GM18870 (cell line): ENCODE measurements around the gene CIB4.

Source experiments
- ATAC-seq: cut with Tn5 transposase; IDR thresholded peaks from one replicate; pipeline ENCODE4 v1.9.1; 2021; ENCODE audit warnings: moderate library complexity; ENCODE audit not compliant: unreplicated experiment

Gene CIB4

GRCh38 chr2:26609205-26609631 is 31.9 kb downstream of the CIB4 start:
- ATAC-seq: no peak

- ATAC-seq: no peak
These were observed 32.6 kb downstream of the CIB4 start for GRCh38 chr2:26608557-26608956.

GRCh38 chr2:26607698-26608097 is 33.5 kb downstream of the CIB4 start:
- ATAC-seq: no peak

- ATAC-seq: no peak
These were observed 34.3 kb downstream of the CIB4 start for GRCh38 chr2:26606847-26607190.

GRCh38 chr2:26605999-26606846 is 34.9 kb downstream of the CIB4 start:
- ATAC-seq: no peak

GRCh38 chr2:26605195-26605998 is 35.8 kb downstream of the CIB4 start:
- ATAC-seq: no peak

GRCh38 chr2:26602575-26602974 is 38.6 kb downstream of the CIB4 start:
- no peak for ATAC-seq

- ATAC-seq: no peak
These were observed 41.8 kb downstream of the CIB4 start for GRCh38 chr2:26599387-26599786.

- ATAC-seq: no peak
These were observed 42.2 kb downstream of the CIB4 start for GRCh38 chr2:26598996-26599373.

GRCh38 chr2:26598336-26598995 is 42.7 kb downstream of the CIB4 start:
- ATAC-seq: no peak

- no peak for ATAC-seq
These were observed 44.0 kb downstream of the CIB4 start for GRCh38 chr2:26597197-26597596.

- ATAC-seq: no peak
These were observed 46.0 kb downstream of the CIB4 start for GRCh38 chr2:26595146-26595545.

GRCh38 chr2:26591619-26592505 is 49.3 kb downstream of the CIB4 start:
- ATAC-seq: no peak

GRCh38 chr2:26590980-26591618 is 50.1 kb downstream of the CIB4 start:
- no peak for ATAC-seq

GRCh38 chr2:26590508-26590907 is 50.7 kb downstream of the CIB4 start:
- no peak for ATAC-seq

GRCh38 chr2:26588576-26588975 is 52.6 kb downstream of the CIB4 start:
- no peak for ATAC-seq

GRCh38 chr2:26587994-26588393 is 53.2 kb downstream of the CIB4 start:
- no peak for ATAC-seq

GRCh38 chr2:26585966-26586365 is 55.2 kb downstream of the CIB4 start:
- no peak for ATAC-seq

- ATAC-seq: no peak
These were observed 56.1 kb downstream of the CIB4 start for GRCh38 chr2:26585100-26585499.

- ATAC-seq: no peak
These were observed 56.5 kb downstream of the CIB4 start for GRCh38 chr2:26584656-26585055.
